Occipital lobe (tissue), 2 donors: ENCODE data around the gene ATP6V1G3. TPM values are rescaled to one million over a fixed set of nuclear protein-coding genes. Genes with fewer than 3 reads are reported as not detected.
"Not testable (repeated sequence)": the region's sequence is repeated elsewhere in the genome, so short reads cannot be mapped to it uniquely, and the experiment has no call there.

Source experiments
- DNase-seq: peaks from one replicate; lab custom pipeline; 2025; lab: John Stamatoyannopoulos, UW
- total RNA-seq: library from RNA; depleted of rRNA; stranded (reverse); fragments of >200 nt; gene quantifications from one replicate; pipeline ENCODE4 v1.2.3, GENCODE V29; 2014

The ATP6V1G3 gene
- total RNA-seq, 1 donor from 2014 or later = not detected

- DNase-seq = no peak
Observed at GRCh38 chr1:198543670-198544260, 3.3 kb upstream of the ATP6V1G3 start.

GRCh38 chr1:198542632-198543031 lies 2.2 kb upstream of the ATP6V1G3 start:
- no peak for DNase-seq

- DNase-seq = no peak
Observed at GRCh38 chr1:198541737-198542136, 1.3 kb upstream of the ATP6V1G3 start.

- DNase-seq = no peak
Observed at GRCh38 chr1:198538579-198539364, 1.7 kb downstream of the ATP6V1G3 start.

- DNase-seq = no peak
Observed at GRCh38 chr1:198535631-198536030, 4.8 kb downstream of the ATP6V1G3 start.

DNA sequence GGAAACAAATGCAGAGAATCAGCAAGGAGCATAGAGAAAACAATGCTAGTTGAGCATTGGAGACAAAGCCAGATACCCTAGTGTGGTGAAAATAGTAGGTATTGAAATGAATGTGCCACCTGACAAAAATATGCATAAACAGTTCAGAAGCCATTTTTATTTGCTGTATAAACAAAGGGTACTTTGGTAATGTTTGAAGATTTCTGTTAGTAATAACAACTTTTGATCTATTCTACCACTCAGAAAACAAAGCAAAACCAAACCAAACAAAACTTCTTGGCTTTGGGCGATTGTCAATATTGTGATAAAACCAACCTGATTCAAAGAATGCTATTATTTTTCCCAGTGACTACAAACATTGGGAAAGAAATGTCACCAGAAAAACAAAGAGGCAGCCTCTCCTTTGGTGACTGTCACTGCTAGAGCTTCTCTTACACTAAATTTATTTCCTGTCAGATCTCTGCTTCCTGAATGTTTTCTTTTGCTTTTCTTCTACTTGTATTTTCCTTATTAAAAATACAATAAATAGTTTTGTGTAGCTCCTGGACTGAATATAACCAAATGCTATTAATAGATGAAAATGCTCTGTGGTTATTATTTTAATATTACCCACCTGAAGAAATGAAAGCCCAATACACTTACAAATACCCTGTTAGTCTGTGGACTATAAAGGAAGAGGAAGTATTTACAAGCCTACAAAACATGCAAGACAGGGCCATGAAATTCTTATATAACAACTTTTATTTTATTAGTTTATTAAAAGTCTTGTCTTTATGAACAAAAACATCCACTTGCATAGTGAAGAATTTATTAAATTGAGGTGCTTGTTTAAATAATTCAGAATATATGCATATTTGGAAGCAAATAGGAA lies 5.7 kb downstream of the ATP6V1G3 start:
- no peak for DNase-seq

DNA sequence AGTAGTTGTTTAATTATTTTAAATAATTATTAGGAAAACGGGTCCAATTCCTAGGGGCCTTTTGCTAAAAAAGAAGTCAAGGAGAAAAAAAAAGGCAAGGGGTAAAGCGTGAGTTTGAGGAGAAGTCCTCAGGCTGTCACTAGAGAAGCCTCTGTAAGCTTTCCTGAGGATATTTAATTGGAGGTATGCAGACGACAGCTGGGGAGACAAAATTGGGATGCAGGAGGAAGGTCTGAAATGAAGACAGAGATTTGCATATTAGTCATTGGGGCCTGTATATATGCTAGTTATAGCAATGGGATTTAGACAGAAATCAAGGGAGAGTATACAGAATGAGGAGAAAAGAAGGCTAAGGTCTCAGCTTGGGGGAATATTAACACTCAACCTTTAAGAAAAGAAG lies 8.6 kb downstream of the ATP6V1G3 start:
- no peak for DNase-seq

DNA sequence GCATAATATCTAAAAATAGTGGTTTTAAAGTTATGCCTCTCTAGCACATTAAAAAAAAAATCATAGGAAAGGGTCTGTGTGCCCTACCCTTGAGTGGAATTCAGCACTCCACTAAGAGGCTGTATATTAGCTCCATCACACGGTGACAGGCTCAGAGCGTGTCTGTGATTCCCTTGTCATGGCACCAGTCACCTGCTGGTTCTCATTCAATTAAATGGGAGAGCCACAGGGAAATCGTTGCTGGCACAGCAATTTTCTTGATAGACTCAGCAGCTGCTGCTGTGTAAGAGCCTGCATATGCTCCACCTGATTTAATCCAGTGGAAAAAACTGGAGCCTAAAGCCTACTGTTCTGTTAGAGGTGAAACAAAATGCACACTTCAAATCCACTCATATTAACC lies 9.5 kb downstream of the ATP6V1G3 start:
- no peak for DNase-seq

GRCh38 chr1:198529414-198529813 lies 11.1 kb downstream of the ATP6V1G3 start:
- no peak for DNase-seq

DNA sequence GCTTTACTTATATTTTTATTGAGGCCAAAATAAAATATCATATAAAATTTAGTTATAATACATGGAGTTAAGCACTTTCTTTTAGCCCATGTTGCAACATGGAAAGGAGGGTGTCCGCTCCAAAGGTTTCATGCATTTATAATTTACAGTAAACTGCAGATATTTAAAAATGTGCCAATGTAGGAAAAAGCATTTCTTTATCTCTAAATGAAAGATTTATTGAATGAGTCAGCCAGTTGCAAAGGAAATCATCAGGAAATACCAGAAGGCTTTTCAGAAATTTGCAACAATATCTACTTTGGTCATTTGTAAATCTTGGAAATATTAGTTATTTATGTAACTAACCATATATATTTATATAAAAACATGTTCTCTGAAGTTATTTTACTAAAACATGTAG lies 12.1 kb downstream of the ATP6V1G3 start:
- DNase-seq = no peak

GRCh38 chr1:198524556-198524955 lies 15.9 kb downstream of the ATP6V1G3 start:
- no peak for DNase-seq

GRCh38 chr1:198524127-198524526 lies 16.4 kb downstream of the ATP6V1G3 start:
- not testable (repeated sequence) for DNase-seq

- DNase-seq = no peak
Observed at GRCh38 chr1:198523182-198523950, 17.1 kb downstream of the ATP6V1G3 start.

- DNase-seq = no peak
Observed at GRCh38 chr1:198520524-198521254, 19.8 kb downstream of the ATP6V1G3 start.

DNA sequence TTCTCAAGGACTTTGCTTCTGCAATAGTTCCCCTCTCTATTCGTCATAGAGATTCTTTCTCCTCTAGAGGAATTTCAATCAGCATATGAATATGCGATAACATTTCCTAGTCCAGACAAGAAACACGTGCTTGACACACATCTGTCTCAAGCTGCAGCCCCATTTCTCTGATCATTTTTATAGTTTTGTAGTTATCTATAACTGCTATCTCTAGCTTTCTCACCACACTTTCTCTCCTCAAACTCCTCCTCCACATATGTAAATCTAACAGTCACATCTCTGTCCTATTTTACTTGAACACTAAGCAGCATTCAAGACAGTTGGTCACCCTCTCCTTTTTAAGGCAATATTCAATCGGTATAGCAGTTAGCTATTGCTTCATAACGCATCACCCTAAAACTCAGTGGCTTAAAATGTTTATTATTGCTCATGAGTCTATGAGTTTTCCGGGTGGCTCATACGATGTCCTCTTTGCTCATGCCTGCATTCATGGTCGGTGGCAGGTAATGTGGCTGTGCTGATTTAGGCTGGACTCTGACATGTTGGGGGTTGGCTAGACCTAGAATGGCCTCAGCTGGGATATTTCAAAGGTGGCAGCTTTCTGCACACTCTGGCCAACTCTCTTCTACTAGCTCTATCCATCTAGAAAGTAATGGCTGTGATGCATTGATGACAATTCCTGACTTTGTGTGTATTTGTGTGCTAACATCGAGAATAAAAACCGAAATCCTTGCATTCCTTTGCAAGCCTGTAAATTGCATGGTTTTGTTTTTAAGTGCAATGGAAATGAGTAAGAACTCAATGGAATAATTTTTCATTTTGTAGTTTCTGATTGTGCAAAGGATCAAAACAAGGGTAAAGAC lies 20.6 kb downstream of the ATP6V1G3 start:
- no peak for DNase-seq

DNA sequence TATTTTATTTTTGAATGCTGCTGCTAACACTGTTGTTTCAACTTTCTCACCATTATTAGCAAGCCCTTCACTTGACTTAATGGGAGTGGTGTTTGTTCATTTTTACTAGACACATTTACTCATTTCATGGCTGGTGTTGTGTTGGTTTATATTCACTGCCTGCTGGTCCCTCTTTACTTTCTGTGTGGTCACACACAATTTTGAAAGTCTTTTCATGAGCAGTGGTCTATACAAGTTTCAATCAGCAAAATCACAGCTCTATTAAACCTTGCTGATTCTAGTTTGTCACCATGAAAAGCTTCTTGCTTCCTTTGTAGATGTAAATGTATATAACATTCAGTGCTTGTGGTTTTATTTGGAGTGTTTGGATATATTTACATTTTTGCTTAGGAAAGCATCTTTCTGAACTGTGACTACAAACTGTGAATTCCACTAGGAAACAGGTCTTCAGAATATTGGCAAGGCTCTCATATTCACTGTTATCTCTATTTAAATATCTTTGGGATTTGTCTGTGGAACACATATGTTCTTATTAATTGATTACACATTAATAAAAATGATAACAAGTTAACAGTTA lies 22.8 kb downstream of the ATP6V1G3 start:
- DNase-seq = no peak

- no peak for DNase-seq
Observed at GRCh38 chr1:198500096-198500495, 40.4 kb downstream of the ATP6V1G3 start.

GRCh38 chr1:198499588-198499987 lies 40.9 kb downstream of the ATP6V1G3 start:
- no peak for DNase-seq

DNA sequence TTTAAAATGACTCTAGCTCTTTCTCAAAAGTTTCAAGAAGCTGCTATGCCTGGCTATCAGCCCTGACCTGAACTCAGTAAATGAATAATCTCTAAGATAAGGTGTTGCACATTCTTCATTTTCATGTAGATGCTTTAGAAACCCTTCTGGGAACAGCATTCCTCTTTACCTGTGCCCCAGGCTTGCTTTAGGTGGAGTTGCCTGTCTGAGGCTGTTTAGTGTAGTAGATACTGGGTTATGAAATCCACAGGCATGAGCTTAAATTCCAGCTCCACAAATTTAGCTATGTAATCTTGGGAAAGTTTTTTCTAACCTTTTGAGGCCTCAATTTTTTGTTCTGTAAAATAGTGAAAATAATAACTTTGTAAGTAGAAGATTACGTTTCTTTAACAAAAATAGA lies 41.6 kb downstream of the ATP6V1G3 start:
- DNase-seq = no peak

- no peak for DNase-seq
Observed at GRCh38 chr1:198498103-198498385, 42.4 kb downstream of the ATP6V1G3 start.
